ENCODE results near the gene DOHH. TPM values are rescaled to one million over a fixed set of nuclear protein-coding genes. Genes with fewer than 3 reads are reported as not detected.

The DOHH gene
- total and polyA plus RNA-seq, 4 donors, result 1.4 to 12.0 (median 9.2) TPM

DNA sequence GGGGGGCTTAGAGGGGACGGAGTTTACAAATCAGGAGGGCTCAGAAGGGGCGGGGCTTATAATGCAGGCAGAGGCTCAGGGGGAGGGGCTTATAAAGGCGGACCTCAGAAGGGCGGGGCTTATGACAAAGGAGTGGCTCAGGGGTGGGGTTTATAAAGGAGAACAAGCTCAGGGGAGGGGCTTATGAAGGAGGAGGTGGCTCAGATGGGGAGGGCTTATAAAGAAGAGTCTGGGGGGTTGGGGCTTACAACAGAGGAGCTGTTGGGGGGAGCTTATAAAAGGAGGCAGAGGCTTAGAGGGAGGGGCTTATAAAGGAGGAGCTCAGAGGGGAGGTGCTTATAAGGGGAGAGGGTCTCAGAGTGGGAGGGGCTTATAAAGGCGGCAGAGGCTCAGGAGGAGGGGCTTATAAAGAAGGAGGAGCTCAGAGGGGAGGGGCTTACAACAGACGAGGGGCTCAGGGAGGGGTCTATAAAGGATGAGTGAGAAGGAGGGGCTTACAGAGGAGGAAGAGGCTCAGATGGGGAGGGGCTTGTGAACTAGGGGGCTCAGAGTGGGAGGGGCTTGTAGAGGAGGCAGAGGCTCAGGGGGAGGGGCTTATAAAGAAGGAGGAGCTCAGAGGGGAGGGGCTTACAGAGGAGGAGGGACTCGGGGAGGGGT, 21.2 kb downstream of the DOHH start:
- TF ChIP-seq HNF4A (conservative IDR thresholded peaks at IDR 0.05) (no peak), GABPA (IDR thresholded peaks at IDR 0.05 in 1 of 2, conservative IDR thresholded peaks at IDR 0.05 in 1 of 2) (no peak), FOXA1 (IDR thresholded peaks at IDR 0.05) (no peak), RXRA (IDR thresholded peaks at IDR 0.05) (no peak), SP1 (IDR thresholded peaks at IDR 0.05) (no peak), FOXA2 (IDR thresholded peaks at IDR 0.05) (no peak), JUND (IDR thresholded peaks at IDR 0.05) (no peak), HNF4G (IDR thresholded peaks at IDR 0.05) (no peak)
- TF ChIP-seq, protein P1, sequence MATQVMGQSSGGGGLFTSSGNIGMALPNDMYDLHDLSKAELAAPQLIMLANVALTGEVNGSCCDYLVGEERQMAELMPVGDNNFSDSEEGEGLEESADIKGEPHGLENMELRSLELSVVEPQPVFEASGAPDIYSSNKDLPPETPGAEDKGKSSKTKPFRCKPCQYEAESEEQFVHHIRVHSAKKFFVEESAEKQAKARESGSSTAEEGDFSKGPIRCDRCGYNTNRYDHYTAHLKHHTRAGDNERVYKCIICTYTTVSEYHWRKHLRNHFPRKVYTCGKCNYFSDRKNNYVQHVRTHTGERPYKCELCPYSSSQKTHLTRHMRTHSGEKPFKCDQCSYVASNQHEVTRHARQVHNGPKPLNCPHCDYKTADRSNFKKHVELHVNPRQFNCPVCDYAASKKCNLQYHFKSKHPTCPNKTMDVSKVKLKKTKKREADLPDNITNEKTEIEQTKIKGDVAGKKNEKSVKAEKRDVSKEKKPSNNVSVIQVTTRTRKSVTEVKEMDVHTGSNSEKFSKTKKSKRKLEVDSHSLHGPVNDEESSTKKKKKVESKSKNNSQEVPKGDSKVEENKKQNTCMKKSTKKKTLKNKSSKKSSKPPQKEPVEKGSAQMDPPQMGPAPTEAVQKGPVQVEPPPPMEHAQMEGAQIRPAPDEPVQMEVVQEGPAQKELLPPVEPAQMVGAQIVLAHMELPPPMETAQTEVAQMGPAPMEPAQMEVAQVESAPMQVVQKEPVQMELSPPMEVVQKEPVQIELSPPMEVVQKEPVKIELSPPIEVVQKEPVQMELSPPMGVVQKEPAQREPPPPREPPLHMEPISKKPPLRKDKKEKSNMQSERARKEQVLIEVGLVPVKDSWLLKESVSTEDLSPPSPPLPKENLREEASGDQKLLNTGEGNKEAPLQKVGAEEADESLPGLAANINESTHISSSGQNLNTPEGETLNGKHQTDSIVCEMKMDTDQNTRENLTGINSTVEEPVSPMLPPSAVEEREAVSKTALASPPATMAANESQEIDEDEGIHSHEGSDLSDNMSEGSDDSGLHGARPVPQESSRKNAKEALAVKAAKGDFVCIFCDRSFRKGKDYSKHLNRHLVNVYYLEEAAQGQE (IDR thresholded peaks at IDR 0.05), result no peak
- TF ChIP-seq, protein P2, sequence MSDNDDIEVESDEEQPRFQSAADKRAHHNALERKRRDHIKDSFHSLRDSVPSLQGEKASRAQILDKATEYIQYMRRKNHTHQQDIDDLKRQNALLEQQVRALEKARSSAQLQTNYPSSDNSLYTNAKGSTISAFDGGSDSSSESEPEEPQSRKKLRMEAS (IDR thresholded peaks at IDR 0.05), result no peak
- TF ChIP-seq, protein P3, sequence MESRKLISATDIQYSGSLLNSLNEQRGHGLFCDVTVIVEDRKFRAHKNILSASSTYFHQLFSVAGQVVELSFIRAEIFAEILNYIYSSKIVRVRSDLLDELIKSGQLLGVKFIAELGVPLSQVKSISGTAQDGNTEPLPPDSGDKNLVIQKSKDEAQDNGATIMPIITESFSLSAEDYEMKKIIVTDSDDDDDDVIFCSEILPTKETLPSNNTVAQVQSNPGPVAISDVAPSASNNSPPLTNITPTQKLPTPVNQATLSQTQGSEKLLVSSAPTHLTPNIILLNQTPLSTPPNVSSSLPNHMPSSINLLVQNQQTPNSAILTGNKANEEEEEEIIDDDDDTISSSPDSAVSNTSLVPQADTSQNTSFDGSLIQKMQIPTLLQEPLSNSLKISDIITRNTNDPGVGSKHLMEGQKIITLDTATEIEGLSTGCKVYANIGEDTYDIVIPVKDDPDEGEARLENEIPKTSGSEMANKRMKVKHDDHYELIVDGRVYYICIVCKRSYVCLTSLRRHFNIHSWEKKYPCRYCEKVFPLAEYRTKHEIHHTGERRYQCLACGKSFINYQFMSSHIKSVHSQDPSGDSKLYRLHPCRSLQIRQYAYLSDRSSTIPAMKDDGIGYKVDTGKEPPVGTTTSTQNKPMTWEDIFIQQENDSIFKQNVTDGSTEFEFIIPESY (IDR thresholded peaks at IDR 0.05), result no peak
- TF ChIP-seq, protein P4, sequence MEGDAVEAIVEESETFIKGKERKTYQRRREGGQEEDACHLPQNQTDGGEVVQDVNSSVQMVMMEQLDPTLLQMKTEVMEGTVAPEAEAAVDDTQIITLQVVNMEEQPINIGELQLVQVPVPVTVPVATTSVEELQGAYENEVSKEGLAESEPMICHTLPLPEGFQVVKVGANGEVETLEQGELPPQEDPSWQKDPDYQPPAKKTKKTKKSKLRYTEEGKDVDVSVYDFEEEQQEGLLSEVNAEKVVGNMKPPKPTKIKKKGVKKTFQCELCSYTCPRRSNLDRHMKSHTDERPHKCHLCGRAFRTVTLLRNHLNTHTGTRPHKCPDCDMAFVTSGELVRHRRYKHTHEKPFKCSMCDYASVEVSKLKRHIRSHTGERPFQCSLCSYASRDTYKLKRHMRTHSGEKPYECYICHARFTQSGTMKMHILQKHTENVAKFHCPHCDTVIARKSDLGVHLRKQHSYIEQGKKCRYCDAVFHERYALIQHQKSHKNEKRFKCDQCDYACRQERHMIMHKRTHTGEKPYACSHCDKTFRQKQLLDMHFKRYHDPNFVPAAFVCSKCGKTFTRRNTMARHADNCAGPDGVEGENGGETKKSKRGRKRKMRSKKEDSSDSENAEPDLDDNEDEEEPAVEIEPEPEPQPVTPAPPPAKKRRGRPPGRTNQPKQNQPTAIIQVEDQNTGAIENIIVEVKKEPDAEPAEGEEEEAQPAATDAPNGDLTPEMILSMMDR (IDR thresholded peaks at IDR 0.05; ENCODE audit: low read depth, low read length, missing input control), result no peak
- TF ChIP-seq, protein P5, sequence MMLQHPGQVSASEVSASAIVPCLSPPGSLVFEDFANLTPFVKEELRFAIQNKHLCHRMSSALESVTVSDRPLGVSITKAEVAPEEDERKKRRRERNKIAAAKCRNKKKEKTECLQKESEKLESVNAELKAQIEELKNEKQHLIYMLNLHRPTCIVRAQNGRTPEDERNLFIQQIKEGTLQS (IDR thresholded peaks at IDR 0.05), result no peak
- DNase-seq (ENCODE audit: low spot score), result no peak
- peaks cover 0 to 2% (median 0%) of the 10 kb centered on the region in 4 donors for H3K27me3 ChIP-seq (ENCODE audit: control insufficient read depth in 4 of 4, insufficient read depth in 4 of 4, low read length in 3 of 4)
- no peak overlapping the region for H3K4me3 ChIP-seq (ENCODE audit: low read depth in 1 of 3, low read length in 3 of 3)
- H3K9ac ChIP-seq (ENCODE audit: low read depth in 1 of 2, low read length in 2 of 2), result no peak overlapping the region
- 52% methylated on average over 7 of the region's 7 CpGs for WGBS
- H3K4me1 ChIP-seq (ENCODE audit: control insufficient read depth in 4 of 4, insufficient read depth in 4 of 4, low read length in 3 of 4), result no peaks in the 10 kb centered on the region
- no peaks in the 10 kb centered on the region for H3K36me3 ChIP-seq (ENCODE audit: control insufficient read depth in 4 of 4, insufficient read depth in 3 of 4, low read depth in 1 of 4, low read length in 3 of 4)
- no peaks in the 10 kb centered on the region for H3K9me3 ChIP-seq (ENCODE audit: control insufficient read depth in 4 of 4, low read length in 3 of 4)
- no peak overlapping the region for H3K27ac ChIP-seq (ENCODE audit: low read depth in 1 of 2, low read length in 2 of 2)

All from liver (tissue), 9 donors.